Caco-2 (cell line): ENCODE results near the gene SLC39A9. TPM values are rescaled to one million over a fixed set of nuclear protein-coding genes. Genes with fewer than 3 reads are reported as not detected.

Source experiments
- BruUV-seq: library from RNA; stranded (reverse); fragments of 400-500 nt; replicated peaks from 2 replicates; lab custom pipeline; 2021; lab: Mats Ljungman, UMichigan
- CTCF ChIA-PET: fragments of 300-600 bp; sonication (Branson Sonifier 250); formaldehyde crosslinking; loops from one replicate; lab custom pipeline; 2022; ENCODE audit warnings: antibody characterized with exemption; lab: Charles Lee
- POLR2A ChIA-PET: fragments of 300-600 bp; sonication (Branson Sonifier 250); formaldehyde crosslinking; loops from one replicate; lab custom pipeline; 2022; ENCODE audit warnings: antibody characterized with exemption; lab: Charles Lee
- DNase-seq, 2 experiments: peaks; one replicate each; pipeline versions ENCODE4 v3.0.0 to v3.0.0-alpha.2; 2020 to 2022
- H3K27me3 ChIP-seq: replicated peaks from 2 replicates; pipeline ENCODE4 v1.6.0; 2011; ENCODE audit warnings: low read length; ENCODE audit not compliant: control insufficient read depth, insufficient read depth
- H3K36me3 ChIP-seq: 2 replicates; pipeline ENCODE4 v1.5.1; 2011; ENCODE audit warnings: low read length; ENCODE audit not compliant: control insufficient read depth, insufficient read depth
- H3K4me1 ChIP-seq: fragments of 250-450 bp; sonication (Bioruptor Pico); 2 replicates; pipeline ENCODE4 v1.5.1; 2020; ENCODE audit warnings: mild to moderate bottlenecking
- H3K4me3 ChIP-seq: 2 replicates; pipeline ENCODE4 v1.5.1; 2011; ENCODE audit warnings: low read depth, mild to moderate bottlenecking, control low read depth, low read length
- H3K9me3 ChIP-seq: fragments of 250-450 bp; sonication (Bioruptor Pico); 2 replicates; pipeline ENCODE4 v1.5.1; 2020; ENCODE audit warnings: mild to moderate bottlenecking, moderate library complexity
- H3K27ac Mint-ChIP-seq: one replicate; pipeline ENCODE4 v1.8.0; 2022; ENCODE audit warnings: mixed read lengths; ENCODE audit not compliant: unreplicated experiment
- H3K27me3 Mint-ChIP-seq: one replicate; pipeline ENCODE4 v1.8.0; 2022; ENCODE audit warnings: mixed read lengths; ENCODE audit not compliant: insufficient read depth, unreplicated experiment
- H3K36me3 Mint-ChIP-seq: one replicate; pipeline ENCODE4 v1.8.0; 2022; ENCODE audit warnings: mild to moderate bottlenecking, mixed read lengths; ENCODE audit not compliant: insufficient read depth, unreplicated experiment
- H3K4me1 Mint-ChIP-seq: one replicate; pipeline ENCODE4 v1.8.0; 2022; ENCODE audit warnings: low read depth, mixed read lengths; ENCODE audit not compliant: unreplicated experiment
- H3K4me3 Mint-ChIP-seq: one replicate; pipeline ENCODE4 v1.8.0; 2022; ENCODE audit warnings: mild to moderate bottlenecking, moderate library complexity, mixed read lengths; ENCODE audit not compliant: unreplicated experiment
- H3K9me3 Mint-ChIP-seq: one replicate; pipeline ENCODE4 v1.8.0; 2022; ENCODE audit warnings: mixed read lengths; ENCODE audit not compliant: unreplicated experiment
- CTCF ChIP-seq, 2 experiments: fragments of 200-600 bp in 1 of 2; IDR thresholded peaks; 1 replicate in 1 of 2; 2 replicates in 1 of 2; pipeline versions ENCODE4 v1.5.1 to v1.8.0; 2011 to 2022; ENCODE audit warnings: antibody characterized with exemption in 1 of 2, control low read depth in 1 of 2, inconsistent platforms in 1 of 2, low read depth in 1 of 2, low read length in 1 of 2, mild to moderate bottlenecking in 1 of 2, moderate library complexity in 1 of 2; ENCODE audit not compliant: insufficient read depth in 1 of 2, severe bottlenecking in 1 of 2, unreplicated experiment in 1 of 2
- intact Hi-C: fragments of 100-400 bp; cut with micrococcal nuclease; formaldehyde crosslinking; loops from one replicate; pipeline ENCODE4 v1.10.0; 2022; ENCODE audit not compliant: unreplicated experiment
- total RNA-seq: library from RNA; stranded (reverse); gene quantifications from 2 replicates; pipeline ENCODE4 v1.2.3, GENCODE V29; 2022

The SLC39A9 gene
- total RNA-seq, 1 experiment from 2014 or later = 96.4 TPM

GRCh38 chr14:69506241-69506595, 107.7 kb downstream of the SLC39A9 start:
- Histone ChIP-seq H3K9me3 (no peaks in the 10 kb centered on the region), H3K27me3 (no peaks in the 10 kb centered on the region), H3K4me3 (no peak overlapping the region), H3K4me1 (no peaks in the 10 kb centered on the region), H3K36me3 (no peaks in the 10 kb centered on the region)
- intact Hi-C loops = no loop called here
- DNase-seq = no peak
- BruUV-seq = no TSS peak
- no peak overlapping the region for H3K27ac Mint-ChIP-seq
- TF ChIP-seq CTCF (IDR thresholded peaks at IDR 0.05; ENCODE audit: insufficient read depth in 1 of 2, low read depth in 1 of 2, low read length in 1 of 2, severe bottlenecking in 1 of 2, unreplicated experiment in 1 of 2) = no peak
- H3K9me3 Mint-ChIP-seq = no peaks in the 10 kb centered on the region
- no peak overlapping the region for H3K4me3 Mint-ChIP-seq
- H3K36me3 Mint-ChIP-seq = no peaks in the 10 kb centered on the region
- no peaks in the 10 kb centered on the region for H3K27me3 Mint-ChIP-seq
- ChIA-PET POLR2A (no interaction called here), CTCF (interaction anchor here (1.0 to 1.1 kb wide), 2 partner anchors 31 to 66 kb away, joined by 3 to 4 read pairs; no protein-coding TSS in a partner anchor)
- no peaks in the 10 kb centered on the region for H3K4me1 Mint-ChIP-seq

Other genes starting within 250 kb of the SLC39A9 start
- gene DCAF5, start 245.6 kb upstream of the SLC39A9 start, total RNA-seq = 34.8 and 36.8 TPM in 2 replicates
- gene EXD2, start 207.2 kb upstream of the SLC39A9 start, total RNA-seq = 22.5 and 23.9 TPM in 2 replicates
- gene GALNT16, start 138.5 kb upstream of the SLC39A9 start, total RNA-seq = 3.2 and 3.8 TPM in 2 replicates
- gene ERH, start 393 bp upstream of the SLC39A9 start, total RNA-seq = 365 and 388 TPM in 2 replicates
- 0.42 and 0.50 TPM in 2 replicates for gene PLEKHD1, start 86.0 kb downstream of the SLC39A9 start, total RNA-seq
- 0.56 and 0.82 TPM in 2 replicates for gene CCDC177, start 176.2 kb downstream of the SLC39A9 start, total RNA-seq
- 16.6 and 21.5 TPM in 2 replicates for gene SUSD6, start 212.9 kb downstream of the SLC39A9 start, total RNA-seq